DMS79 (cell line): ENCODE results near the gene CPAMD8.
"Not testable (repeated sequence)": the region's sequence is repeated elsewhere in the genome, so short reads cannot be mapped to it uniquely, and the experiment has no call there.

Experiments
- DNase-seq: peaks from one replicate; lab custom pipeline; 2025; lab: John Stamatoyannopoulos, UW

The CPAMD8 gene

DNA sequence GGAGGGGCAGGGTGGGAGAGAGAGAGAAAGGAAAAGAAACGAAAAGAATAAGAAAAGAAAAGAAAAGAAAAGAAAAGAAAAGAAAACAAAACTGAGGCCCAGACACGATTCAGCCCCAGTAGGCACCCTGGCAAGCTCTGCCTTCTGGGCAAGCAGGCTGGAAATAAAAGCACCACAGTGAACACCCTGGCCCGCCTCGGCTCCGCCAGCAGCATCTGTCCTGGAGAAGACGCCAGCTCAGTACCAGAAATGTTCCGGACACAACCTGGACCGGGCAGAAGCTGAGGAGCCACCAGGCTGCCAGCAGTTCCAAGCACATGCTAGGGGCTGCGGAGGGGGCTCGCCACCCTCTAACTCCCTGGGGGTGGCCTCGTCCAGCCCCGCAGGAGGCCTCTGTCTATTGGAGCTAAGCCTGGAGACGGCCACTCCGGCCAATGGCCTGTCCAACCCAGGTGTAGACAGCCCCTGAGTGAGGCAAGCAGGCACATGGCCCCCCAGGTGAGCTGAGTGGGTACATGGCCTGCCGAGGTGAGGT, 11.4 kb upstream of the CPAMD8 start:
- DNase-seq = no peak

GRCh38 chr19:17037184-17037583, 10.6 kb upstream of the CPAMD8 start:
- DNase-seq = no peak

- no peak for DNase-seq
Observed at GRCh38 chr19:17036640-17037039, 10.0 kb upstream of the CPAMD8 start.

DNA sequence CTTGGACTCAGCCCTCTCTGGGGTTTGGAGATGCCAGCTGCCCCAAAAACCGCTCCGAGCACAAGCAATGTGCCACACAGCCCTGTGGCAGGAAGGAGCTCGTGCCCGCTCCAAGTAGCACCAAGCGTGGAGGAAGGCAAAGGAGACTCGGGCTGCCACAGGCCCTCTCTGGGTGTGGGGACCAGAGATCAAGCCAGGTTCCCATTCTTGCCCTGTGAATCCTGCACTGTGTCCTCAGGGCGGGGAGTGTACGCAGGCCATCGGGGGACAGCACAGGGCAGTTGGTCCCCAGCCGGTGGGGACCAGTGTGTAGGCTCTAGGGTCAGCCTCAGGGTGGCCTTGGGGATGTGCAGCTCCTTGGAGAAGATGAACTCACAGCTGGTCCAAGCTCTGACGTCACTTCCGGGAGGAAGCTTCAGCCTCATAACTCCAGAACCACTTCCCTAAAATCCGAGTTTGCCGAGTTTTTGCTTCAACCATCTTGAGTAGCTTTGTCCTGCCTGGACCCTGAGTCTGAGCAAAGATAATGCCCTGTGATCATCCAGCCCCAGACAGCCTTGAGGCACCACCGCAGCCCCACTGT, 9.3 kb upstream of the CPAMD8 start:
- no peak for DNase-seq

- DNase-seq = no peak
Observed at GRCh38 chr19:17031741-17032140, 5.1 kb upstream of the CPAMD8 start.

GRCh38 chr19:17027535-17027975, 945 bp upstream of the CPAMD8 start:
- DNase-seq = no peak

DNA sequence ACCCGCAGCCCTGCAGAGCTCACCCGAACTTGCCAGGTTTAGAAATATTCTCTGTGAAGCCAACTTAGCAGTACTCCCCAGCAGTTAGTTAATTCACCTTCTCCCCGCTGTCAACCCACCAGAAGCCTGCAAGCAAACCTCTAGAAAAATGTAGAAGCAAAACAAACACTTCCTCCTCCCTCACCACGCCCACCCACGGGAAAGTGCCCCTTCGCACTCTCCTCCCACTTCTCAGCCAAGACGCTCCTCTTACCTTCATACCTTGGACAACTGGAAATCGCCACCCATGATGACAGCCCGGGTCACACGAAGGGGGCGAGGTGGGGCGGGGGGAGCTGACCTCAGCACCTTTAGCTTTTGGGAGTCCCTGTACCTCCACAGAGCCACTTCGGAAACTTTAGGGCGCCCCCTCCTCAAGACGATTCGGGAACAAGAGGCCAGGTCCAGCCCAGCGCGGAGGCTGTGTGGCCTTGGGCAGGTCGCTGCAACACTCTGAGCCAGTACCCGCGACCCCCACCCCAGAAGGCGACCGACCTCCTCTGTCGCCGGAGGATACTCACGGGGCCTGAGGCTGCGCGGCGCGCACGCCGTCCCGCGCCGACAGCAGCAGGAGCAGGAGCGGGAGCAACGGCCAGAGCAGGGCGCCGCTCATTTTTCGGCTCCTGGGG, 485 bp downstream of the CPAMD8 start:
- DNase-seq = no peak

DNA sequence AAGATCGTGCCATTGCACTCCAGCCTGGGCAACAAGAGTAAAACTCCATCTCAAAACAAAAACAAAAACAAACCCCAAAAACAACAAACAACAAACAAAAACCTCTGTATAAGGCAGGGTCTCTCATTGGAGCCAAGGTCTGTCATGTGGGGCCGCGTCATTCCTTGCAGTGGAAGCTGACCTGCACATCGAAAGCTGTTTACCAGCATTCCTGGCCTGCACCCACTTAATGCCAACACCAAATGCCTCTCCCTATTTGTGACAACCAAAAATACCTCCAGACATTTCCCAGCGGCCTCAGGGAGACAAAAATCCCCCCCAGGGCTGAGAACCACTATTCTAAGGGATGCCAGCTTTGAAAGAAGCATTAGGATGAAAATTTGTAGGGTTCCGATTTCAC, 1.2 kb downstream of the CPAMD8 start:
- DNase-seq = no peak

- DNase-seq = not testable (repeated sequence)
Observed at GRCh38 chr19:17024941-17025340, 1.7 kb downstream of the CPAMD8 start.

DNA sequence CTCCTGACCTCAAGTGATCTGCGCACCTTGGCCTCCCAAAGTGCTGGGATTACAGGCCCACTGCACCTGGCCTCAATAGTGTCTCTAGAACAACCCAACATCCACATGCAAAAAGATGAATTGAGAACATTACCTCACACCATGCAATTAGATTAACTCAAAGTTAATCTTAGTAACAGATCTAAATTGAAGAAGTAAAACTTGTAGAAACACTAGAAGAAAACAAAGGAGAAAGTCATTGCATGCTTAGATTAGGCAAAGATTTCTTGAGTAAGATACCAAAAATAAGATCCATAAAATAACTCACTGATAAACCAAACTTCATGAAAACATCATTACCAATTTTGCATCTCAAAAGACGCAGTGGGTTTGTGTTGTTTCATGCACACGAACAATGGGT, 2.8 kb downstream of the CPAMD8 start:
- DNase-seq = no peak

DNA sequence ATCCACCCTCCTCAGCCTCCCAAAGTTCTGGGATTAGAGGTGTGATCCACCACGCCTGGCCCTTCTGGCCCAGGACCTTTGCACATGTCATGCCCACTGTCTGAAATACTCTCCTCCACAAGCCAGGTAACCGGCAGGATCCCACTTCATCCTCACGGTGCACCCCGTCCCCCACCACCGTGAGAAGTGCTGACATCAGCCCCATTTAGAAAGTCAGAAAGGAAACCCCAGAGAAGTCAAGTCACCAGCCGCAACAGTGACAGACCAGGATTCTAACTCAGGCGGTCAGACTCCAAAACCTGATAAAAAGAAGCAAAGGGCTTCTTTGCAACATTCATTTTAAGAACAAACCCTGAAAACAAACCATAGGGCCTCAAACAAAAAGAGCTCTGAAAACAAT, 3.9 kb downstream of the CPAMD8 start:
- no peak for DNase-seq

DNA sequence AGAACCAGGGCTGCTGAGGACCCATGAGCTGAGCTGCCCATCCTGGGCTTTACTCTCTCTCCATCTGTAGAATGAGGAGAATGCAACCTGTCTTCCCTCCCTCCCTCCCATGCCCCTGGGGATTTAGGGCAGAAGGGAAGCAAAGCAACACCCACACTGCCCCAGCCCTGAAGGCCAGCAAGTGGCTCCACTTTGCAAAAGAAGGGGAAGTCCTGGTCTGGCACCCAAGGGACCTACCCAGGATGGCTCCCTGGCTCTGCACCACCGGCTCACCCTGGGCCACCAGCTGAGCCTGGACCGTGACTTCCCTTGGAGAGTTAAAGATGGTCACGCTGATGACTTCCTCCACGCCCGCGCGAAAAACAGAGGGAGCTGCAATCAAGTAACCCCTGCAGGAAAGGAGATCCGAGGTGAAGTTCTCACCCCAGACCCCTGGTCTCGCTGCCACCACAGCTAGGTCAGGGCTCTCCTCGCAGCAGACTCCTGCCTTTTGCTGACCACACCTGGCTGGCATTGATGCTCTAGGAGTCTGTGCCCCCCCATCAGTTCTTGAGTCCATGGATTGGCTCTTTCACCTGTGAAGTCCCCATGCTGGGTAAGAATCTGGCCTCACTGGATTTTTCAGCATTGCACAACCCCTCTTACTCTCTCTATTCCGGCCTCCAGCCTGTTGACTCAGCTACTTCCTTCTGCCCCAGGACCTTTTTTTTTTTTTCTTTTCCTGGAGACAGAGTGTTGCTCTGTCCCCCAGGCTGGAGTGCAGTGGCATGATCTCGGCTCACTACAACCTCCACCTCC, 4.6 kb downstream of the CPAMD8 start:
- DNase-seq = no peak

GRCh38 chr19:17021328-17021727, 5.3 kb downstream of the CPAMD8 start:
- DNase-seq = no peak

- DNase-seq = no peak
Observed at GRCh38 chr19:17020823-17021222, 5.8 kb downstream of the CPAMD8 start.

DNA sequence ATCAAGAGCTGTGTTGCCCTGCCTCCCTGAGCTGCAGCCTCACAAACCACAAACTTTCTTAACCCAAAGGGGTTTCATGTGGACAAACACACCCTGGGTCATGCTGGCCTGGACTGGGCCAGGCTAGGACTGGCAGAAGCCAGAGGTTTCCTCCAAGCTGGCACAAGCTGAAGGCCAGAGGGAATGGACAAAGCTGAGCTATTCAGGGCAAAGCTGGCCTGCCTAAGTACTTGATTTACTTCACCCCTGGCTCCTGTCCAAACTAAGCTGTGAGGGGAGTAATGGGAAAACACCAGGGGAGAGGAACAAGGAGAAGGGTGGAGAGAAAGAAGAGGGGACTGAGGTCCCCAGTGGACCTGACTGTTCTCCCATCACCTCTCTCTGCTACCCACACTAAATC, 6.2 kb downstream of the CPAMD8 start:
- DNase-seq = no peak

GRCh38 chr19:17014212-17014861, 12.3 kb downstream of the CPAMD8 start:
- DNase-seq = not testable (repeated sequence)

DNA sequence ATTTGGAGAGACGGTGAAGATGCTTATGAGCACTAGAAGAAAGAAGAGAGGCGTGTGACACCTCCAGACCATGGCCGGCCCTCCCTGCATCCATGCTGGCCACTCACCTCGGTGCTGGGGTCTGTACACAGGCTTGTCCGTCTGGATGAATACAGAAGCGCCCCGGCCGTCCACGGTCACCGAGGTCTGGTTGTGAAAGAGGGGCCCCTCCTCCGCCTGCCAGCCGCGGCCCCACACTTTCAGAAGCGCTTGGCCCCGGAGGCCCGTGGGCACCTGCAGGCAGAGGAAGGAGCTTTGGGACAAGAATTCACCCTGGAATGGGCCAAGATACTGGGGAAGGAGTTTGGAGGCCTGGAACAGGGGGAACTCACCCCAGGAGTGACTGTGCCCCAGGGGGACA, 15.1 kb downstream of the CPAMD8 start:
- DNase-seq = no peak

- no peak for DNase-seq
Observed at GRCh38 chr19:17006579-17006978, 20.0 kb downstream of the CPAMD8 start.

DNA sequence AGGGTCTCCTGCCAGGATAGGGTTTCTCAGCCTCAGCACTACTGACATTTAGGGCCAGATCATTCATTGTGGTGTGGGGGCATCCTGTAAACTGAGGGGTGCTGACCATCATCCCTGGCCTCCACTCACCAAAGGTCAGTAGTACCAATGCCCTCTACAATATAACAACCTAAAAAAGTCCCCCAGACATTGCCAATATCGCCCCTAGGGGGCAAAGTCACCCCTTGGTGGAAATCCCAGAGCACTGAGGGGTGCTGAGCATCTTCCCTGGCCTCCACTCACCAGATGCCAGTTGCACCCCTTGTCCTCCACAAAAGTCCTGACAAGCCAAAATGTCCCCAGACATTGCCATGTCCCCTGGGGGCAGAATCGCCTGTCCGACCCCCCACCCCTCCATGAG, 21.6 kb downstream of the CPAMD8 start:
- no peak for DNase-seq

- DNase-seq = no peak
Observed at GRCh38 chr19:17004386-17004785, 22.2 kb downstream of the CPAMD8 start.

DNA sequence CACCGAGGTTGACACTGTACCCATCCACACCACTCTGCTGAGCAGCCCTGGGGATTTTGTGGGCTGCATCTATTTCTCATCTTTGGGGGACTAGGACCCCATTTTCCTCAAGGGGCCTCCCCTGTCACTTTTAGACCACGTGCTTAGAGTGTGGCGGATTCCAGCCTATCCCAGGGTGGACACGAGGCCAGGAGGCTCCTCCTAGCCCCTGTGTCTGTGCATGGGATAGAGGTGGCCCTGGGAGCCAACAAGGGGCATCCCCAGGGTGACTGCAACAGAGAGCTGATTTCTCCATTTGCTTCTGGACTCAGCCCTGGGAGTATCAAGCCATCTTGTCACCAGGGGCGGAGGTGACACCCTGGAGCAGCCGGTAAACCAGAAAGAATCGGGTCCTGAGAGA, 24.2 kb downstream of the CPAMD8 start:
- no peak for DNase-seq

DNA sequence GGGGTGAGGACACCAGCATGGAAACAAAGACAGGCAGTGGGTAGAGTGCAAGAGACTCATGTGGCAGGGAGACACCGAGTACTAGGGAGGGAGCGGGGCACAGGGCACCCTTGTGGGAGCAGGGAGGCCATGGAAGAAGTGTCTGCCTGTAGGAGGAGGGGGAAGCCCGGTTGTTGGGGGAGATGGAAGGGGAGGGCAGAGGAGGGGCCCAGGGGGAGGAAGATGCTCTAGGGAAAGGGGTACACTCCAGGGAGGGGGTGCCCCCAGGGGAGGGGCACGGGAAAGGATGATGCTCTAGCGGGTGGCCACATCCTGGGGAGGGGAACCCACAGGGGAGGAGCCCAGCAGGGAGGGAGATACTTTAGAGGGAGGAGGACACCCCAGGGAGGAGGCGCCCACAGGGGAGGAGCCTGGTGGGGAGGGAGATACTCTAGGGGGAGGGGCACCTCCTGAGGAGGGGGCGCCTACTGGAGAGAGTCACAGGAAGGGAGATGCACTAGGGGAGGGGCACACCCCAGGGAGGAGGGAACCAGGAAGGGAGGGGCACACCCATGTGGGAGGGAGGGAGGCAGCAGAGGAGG, 24.9 kb downstream of the CPAMD8 start:
- DNase-seq = no peak
